ENCODE measurements around the gene SIK1. TPM values are rescaled to one million over a fixed set of nuclear protein-coding genes. Genes with fewer than 3 reads are reported as not detected.

Gene SIK1
- total and polyA plus RNA-seq, 4 experiments from 2014 or later = 0.35 TPM; not detected in 3

- H3K9me3 ChIP-seq (ENCODE audit: control insufficient read depth in 1 of 2, low read length in 2 of 2) = no peaks in the 10 kb centered on the region
- H3K36me3 ChIP-seq (ENCODE audit: insufficient read depth, low read length) = no peaks in the 10 kb centered on the region
- no peak overlapping the region for H3K27ac Mint-ChIP-seq
- no peaks in the 10 kb centered on the region for H3K27me3 ChIP-seq (ENCODE audit: insufficient read depth, low read length)
- intact Hi-C loops (cut with micrococcal nuclease) = no loop called here
- ChIA-PET POLR2A (ENCODE audit: partially characterized antibody) (no interaction called here), CTCF (ENCODE audit: partially characterized antibody) (no interaction called here)
- H3K36me3 Mint-ChIP-seq = no peaks in the 10 kb centered on the region
- no peak for DNase-seq
- H3K4me1 Mint-ChIP-seq = no peaks in the 10 kb centered on the region
- no peak overlapping the region for H3K4me3 Mint-ChIP-seq
- H3K27me3 Mint-ChIP-seq = peaks cover 1 to 2% of the 10 kb centered on the region in 2 donors
- no peaks in the 10 kb centered on the region for H3K4me1 ChIP-seq (ENCODE audit: insufficient read depth, low read length)
- no peaks in the 10 kb centered on the region for H3K9me3 Mint-ChIP-seq
- H3K27ac ChIP-seq (ENCODE audit: low read depth, low read length) = no peak overlapping the region
- H3K4me3 ChIP-seq (ENCODE audit: low read length in 2 of 2) = no peak overlapping the region
Observed at GRCh38 chr21:43371786-43372185, 55.1 kb downstream of the SIK1 start.

GRCh38 chr21:43370888-43371570, 55.9 kb downstream of the SIK1 start:
- no peak overlapping the region for H3K4me3 Mint-ChIP-seq
- H3K4me3 ChIP-seq (ENCODE audit: low read length in 2 of 2) = no peak overlapping the region
- no peaks in the 10 kb centered on the region for H3K4me1 Mint-ChIP-seq
- H3K27ac Mint-ChIP-seq = peak overlapping the region in 1 of 7 donors; percentile 42
- ChIA-PET POLR2A (ENCODE audit: partially characterized antibody) (no interaction called here), CTCF (ENCODE audit: partially characterized antibody) (no interaction called here)
- no peak for DNase-seq
- no peaks in the 10 kb centered on the region for H3K36me3 ChIP-seq (ENCODE audit: insufficient read depth, low read length)
- no peak overlapping the region for H3K27ac ChIP-seq (ENCODE audit: low read depth, low read length)
- H3K36me3 Mint-ChIP-seq = no peaks in the 10 kb centered on the region
- H3K9me3 Mint-ChIP-seq = no peaks in the 10 kb centered on the region
- H3K27me3 Mint-ChIP-seq = peaks cover 1 to 2% of the 10 kb centered on the region in 2 donors
- intact Hi-C loops (cut with micrococcal nuclease) = no loop called here
- H3K4me1 ChIP-seq (ENCODE audit: insufficient read depth, low read length) = no peaks in the 10 kb centered on the region
- H3K9me3 ChIP-seq (ENCODE audit: control insufficient read depth in 1 of 2, low read length in 2 of 2) = no peaks in the 10 kb centered on the region
- no peaks in the 10 kb centered on the region for H3K27me3 ChIP-seq (ENCODE audit: insufficient read depth, low read length)

- H3K36me3 Mint-ChIP-seq = no peaks in the 10 kb centered on the region
- H3K4me1 ChIP-seq (ENCODE audit: insufficient read depth, low read length) = no peaks in the 10 kb centered on the region
- no peaks in the 10 kb centered on the region for H3K4me1 Mint-ChIP-seq
- no peaks in the 10 kb centered on the region for H3K36me3 ChIP-seq (ENCODE audit: insufficient read depth, low read length)
- H3K4me3 ChIP-seq (ENCODE audit: low read length in 2 of 2) = no peak overlapping the region
- DNase-seq = peak in 1 of 5 donors; percentile 27
- no peaks in the 10 kb centered on the region for H3K9me3 Mint-ChIP-seq
- H3K9me3 ChIP-seq (ENCODE audit: control insufficient read depth in 1 of 2, low read length in 2 of 2) = no peaks in the 10 kb centered on the region
- POLR2A ChIA-PET (ENCODE audit: partially characterized antibody) = no interaction called here
- H3K27me3 ChIP-seq (ENCODE audit: insufficient read depth, low read length) = no peaks in the 10 kb centered on the region
- H3K4me3 Mint-ChIP-seq = no peak overlapping the region
- CTCF ChIA-PET (ENCODE audit: partially characterized antibody) = no interaction called here
- H3K27ac Mint-ChIP-seq = no peak overlapping the region
- intact Hi-C loops (cut with micrococcal nuclease) = no loop called here
- no peak overlapping the region for H3K27ac ChIP-seq (ENCODE audit: low read depth, low read length)
- peaks cover 1 to 2% of the 10 kb centered on the region in 2 donors for H3K27me3 Mint-ChIP-seq
Observed at GRCh38 chr21:43370091-43370658, 56.8 kb downstream of the SIK1 start.

- Histone ChIP-seq H3K27me3 (ENCODE audit: insufficient read depth, low read length) (no peaks in the 10 kb centered on the region), H3K4me3 (ENCODE audit: low read length in 2 of 2) (no peak overlapping the region), H3K27ac (ENCODE audit: low read depth, low read length) (no peak overlapping the region), H3K4me1 (ENCODE audit: insufficient read depth, low read length) (no peaks in the 10 kb centered on the region), H3K9me3 (ENCODE audit: control insufficient read depth in 1 of 2, low read length in 2 of 2) (no peaks in the 10 kb centered on the region), H3K36me3 (ENCODE audit: insufficient read depth, low read length) (no peaks in the 10 kb centered on the region)
- Mint-ChIP-seq H3K9me3 (no peaks in the 10 kb centered on the region), H3K27ac (no peak overlapping the region), H3K4me1 (no peaks in the 10 kb centered on the region), H3K27me3 (peaks cover 1 to 2% of the 10 kb centered on the region in 2 donors), H3K4me3 (no peak overlapping the region), H3K36me3 (no peaks in the 10 kb centered on the region)
- DNase-seq = peak in 1 of 5 donors; percentile 11
- intact Hi-C loops (cut with micrococcal nuclease) = no loop called here
- ChIA-PET POLR2A (ENCODE audit: partially characterized antibody) (no interaction called here), CTCF (ENCODE audit: partially characterized antibody) (no interaction called here)
Observed at GRCh38 chr21:43369596-43370090, 57.3 kb downstream of the SIK1 start.

GRCh38 chr21:43369124-43369523, 57.8 kb downstream of the SIK1 start:
- no peak overlapping the region for H3K27ac ChIP-seq (ENCODE audit: low read depth, low read length)
- intact Hi-C loops (cut with micrococcal nuclease) = no loop called here
- H3K36me3 Mint-ChIP-seq = no peaks in the 10 kb centered on the region
- H3K9me3 Mint-ChIP-seq = no peaks in the 10 kb centered on the region
- no peaks in the 10 kb centered on the region for H3K4me1 ChIP-seq (ENCODE audit: insufficient read depth, low read length)
- no peaks in the 10 kb centered on the region for H3K36me3 ChIP-seq (ENCODE audit: insufficient read depth, low read length)
- H3K9me3 ChIP-seq (ENCODE audit: control insufficient read depth in 1 of 2, low read length in 2 of 2) = no peaks in the 10 kb centered on the region
- DNase-seq = peak in 1 of 5 donors; percentile 35
- H3K27ac Mint-ChIP-seq = no peak overlapping the region
- H3K4me1 Mint-ChIP-seq = no peaks in the 10 kb centered on the region
- H3K27me3 Mint-ChIP-seq = peaks cover 1 to 2% of the 10 kb centered on the region in 2 donors
- CTCF ChIA-PET (ENCODE audit: partially characterized antibody) = no interaction called here
- H3K4me3 Mint-ChIP-seq = no peak overlapping the region
- POLR2A ChIA-PET (ENCODE audit: partially characterized antibody) = no interaction called here
- no peaks in the 10 kb centered on the region for H3K27me3 ChIP-seq (ENCODE audit: insufficient read depth, low read length)
- H3K4me3 ChIP-seq (ENCODE audit: low read length in 2 of 2) = no peak overlapping the region

- DNase-seq = peak in 1 of 5 donors; percentile 5
- Histone ChIP-seq H3K36me3 (ENCODE audit: insufficient read depth, low read length) (no peaks in the 10 kb centered on the region), H3K4me3 (ENCODE audit: low read length in 2 of 2) (no peak overlapping the region), H3K27me3 (ENCODE audit: insufficient read depth, low read length) (no peaks in the 10 kb centered on the region), H3K9me3 (ENCODE audit: control insufficient read depth in 1 of 2, low read length in 2 of 2) (no peaks in the 10 kb centered on the region), H3K27ac (ENCODE audit: low read depth, low read length) (no peak overlapping the region), H3K4me1 (ENCODE audit: insufficient read depth, low read length) (no peaks in the 10 kb centered on the region)
- peaks cover 1 to 2% of the 10 kb centered on the region in 2 donors for H3K27me3 Mint-ChIP-seq
- no peaks in the 10 kb centered on the region for H3K4me1 Mint-ChIP-seq
- ChIA-PET CTCF (ENCODE audit: partially characterized antibody) (no interaction called here), POLR2A (ENCODE audit: partially characterized antibody) (no interaction called here)
- H3K9me3 Mint-ChIP-seq = no peaks in the 10 kb centered on the region
- H3K27ac Mint-ChIP-seq = peak overlapping the region in 1 of 7 donors; percentile 42
- H3K36me3 Mint-ChIP-seq = no peaks in the 10 kb centered on the region
- no peak overlapping the region for H3K4me3 Mint-ChIP-seq
- intact Hi-C loops (cut with micrococcal nuclease) = no loop called here
Observed at GRCh38 chr21:43368685-43369084, 58.2 kb downstream of the SIK1 start.

- Histone ChIP-seq H3K27me3 (ENCODE audit: insufficient read depth, low read length) (no peaks in the 10 kb centered on the region), H3K27ac (ENCODE audit: low read depth, low read length) (no peak overlapping the region), H3K9me3 (ENCODE audit: control insufficient read depth in 1 of 2, low read length in 2 of 2) (no peaks in the 10 kb centered on the region), H3K4me1 (ENCODE audit: insufficient read depth, low read length) (peaks cover 5% of the 10 kb centered on the region), H3K4me3 (ENCODE audit: low read length in 2 of 2) (no peak overlapping the region), H3K36me3 (ENCODE audit: insufficient read depth, low read length) (no peaks in the 10 kb centered on the region)
- Mint-ChIP-seq H3K36me3 (no peaks in the 10 kb centered on the region), H3K27ac (peak overlapping the region in 1 of 7 donors; percentile 68), H3K27me3 (peaks cover 1 to 2% of the 10 kb centered on the region in 2 donors), H3K4me1 (peaks cover 1 to 6% (median 2%) of the 10 kb centered on the region in 4 donors), H3K9me3 (no peaks in the 10 kb centered on the region), H3K4me3 (no peak overlapping the region)
- ChIA-PET POLR2A (ENCODE audit: partially characterized antibody) (no interaction called here), CTCF (ENCODE audit: partially characterized antibody) (no interaction called here)
- DNase-seq = peak in 1 of 5 donors; percentile 5
- intact Hi-C loops (cut with micrococcal nuclease) = no loop called here
Observed at GRCh38 chr21:43367859-43368258, 59.1 kb downstream of the SIK1 start.
